Keratinocyte (primary cell): ENCODE data around the gene PTPN14. TPM values are rescaled to one million over a fixed set of nuclear protein-coding genes. Genes with fewer than 3 reads are reported as not detected.
A peak's percentile ranks its signal among the peaks of the same experiment; 100 is the strongest.

ENCODE experiments used
- DNase-seq: peaks from one replicate; pipeline ENCODE4 v3.0.0-alpha.2; 2011; ENCODE audit warnings: low read depth, missing footprints, low spot score
- FAIRE-seq: peaks from 2 replicates; lab custom pipeline; 2011; peaks lifted over from hg19 to GRCh38; lab: Jason Lieb, UNC
- H2AFZ ChIP-seq: 2 replicates; pipeline ENCODE4 v1.6.0; 2012; ENCODE audit warnings: low read length, control low read depth, inconsistent platforms; ENCODE audit not compliant: control insufficient read depth
- H3K27ac ChIP-seq: 2 replicates; pipeline ENCODE4 v1.5.1; 2011; ENCODE audit warnings: low read length; ENCODE audit not compliant: control insufficient read depth, insufficient read depth
- H3K27me3 ChIP-seq: 3 replicates; pipeline ENCODE4 v1.6.0; 2011; ENCODE audit warnings: low read length; ENCODE audit not compliant: control insufficient read depth, insufficient read depth; ENCODE audit errors: extremely low read depth
- H3K36me3 ChIP-seq, 2 experiments: 2 replicates in 1 of 2; 3 replicates in 1 of 2; pipeline ENCODE4 v1.5.1; 2011; ENCODE audit warnings: low read length in 2 of 2, mild to moderate bottlenecking in 1 of 2; ENCODE audit not compliant: control insufficient read depth in 2 of 2, insufficient read depth in 2 of 2; ENCODE audit errors: extremely low read depth in 1 of 2
- H3K4me1 ChIP-seq: 3 replicates; pipeline ENCODE4 v1.5.1; 2011; ENCODE audit warnings: low read length; ENCODE audit not compliant: control insufficient read depth, insufficient read depth; ENCODE audit errors: extremely low read depth
- H3K4me2 ChIP-seq: 3 replicates; pipeline ENCODE4 v1.6.0; 2011; ENCODE audit warnings: low read depth, low read length; ENCODE audit not compliant: control insufficient read depth, insufficient read depth; ENCODE audit errors: extremely low read depth
- H3K4me3 ChIP-seq, 3 experiments: fragments of 200-600 bp in 1 of 3; sonication (generic) in 1 of 3; 2 replicates in 2 of 3; 3 replicates in 1 of 3; pipeline ENCODE4 v1.5.1; 2011 to 2016; ENCODE audit warnings: low read length in 3 of 3, mild to moderate bottlenecking in 3 of 3, control low read depth in 2 of 3, inconsistent platforms in 1 of 3, low read depth in 1 of 3, mixed read lengths in 1 of 3, mixed run types in 1 of 3, moderate library complexity in 1 of 3; ENCODE audit not compliant: control insufficient read depth in 2 of 3, insufficient read depth in 2 of 3; ENCODE audit errors: extremely low read depth in 1 of 3
- H3K79me2 ChIP-seq: 2 replicates; pipeline ENCODE4 v1.6.0; 2012; ENCODE audit warnings: low read length; ENCODE audit not compliant: control insufficient read depth, insufficient read depth
- H3K9ac ChIP-seq: 3 replicates; pipeline ENCODE4 v1.6.0; 2011; ENCODE audit warnings: low read length; ENCODE audit not compliant: control insufficient read depth, insufficient read depth; ENCODE audit errors: extremely low read depth
- H3K9me1 ChIP-seq: 3 replicates; pipeline ENCODE4 v1.6.0; 2011; ENCODE audit warnings: low read length; ENCODE audit not compliant: control insufficient read depth, insufficient read depth; ENCODE audit errors: extremely low read depth
- H3K9me3 ChIP-seq: 2 replicates; pipeline ENCODE4 v1.5.1; 2012; ENCODE audit warnings: low read depth, low read length; ENCODE audit not compliant: control insufficient read depth
- H4K20me1 ChIP-seq: 3 replicates; pipeline ENCODE4 v1.6.0; 2011; ENCODE audit warnings: low read length; ENCODE audit not compliant: control insufficient read depth, insufficient read depth; ENCODE audit errors: extremely low read depth
- EZH2 ChIP-seq: IDR thresholded peaks from one replicate; pipeline ENCODE4 v1.6.1; 2012; ENCODE audit warnings: inconsistent platforms, mild to moderate bottlenecking, low read length, moderate library complexity
- dilution Hi-C: fragments of 300-500 bp; cut with MboI; formaldehyde crosslinking; loops from one replicate; pipeline ENCODE4 v1.7.0; 2020; ENCODE audit warnings: low sequenced_read_pairs; ENCODE audit not compliant: extremely low pct_ligation_motif_present
- polyA plus RNA-seq, 5 experiments: library from polyadenylated mRNA; depleted of rRNA in 3 of 5; stranded (reverse) in 3 of 5; stranded (forward) in 1 of 5; unstranded in 1 of 5; fragments of >200 nt; gene quantifications; 1 replicate in 1 of 5; 2 replicates in 3 of 5; 3 replicates in 1 of 5; pipeline versions ENCODE4 v1.2.1 to v1.2.3, GENCODE V29; 2011 to 2012; ENCODE audit warnings: missing spikeins in 2 of 5, low read depth in 1 of 5, low replicate concordance in 1 of 5
- TF ChIP-seq, protein P1 (sequence below), 3 experiments: IDR thresholded peaks in 1 of 3; conservative IDR thresholded peaks in 1 of 3; optimal IDR thresholded peaks in 1 of 3; 2 replicates in 2 of 3; 3 replicates in 1 of 3; pipeline versions ENCODE3 to v1.5.1; 2011; ENCODE audit warnings: low read length in 3 of 3, mild to moderate bottlenecking in 3 of 3, moderate library complexity in 2 of 3, control low read depth in 1 of 3, inconsistent platforms in 1 of 3; ENCODE audit not compliant: insufficient read depth in 2 of 3; ENCODE audit errors: extremely low read depth in 1 of 3

The PTPN14 gene
- polyA plus RNA-seq, 1 donor (not counting 4 experiments of a cell fraction or from before 2014, with no cell fraction given), result 29.9 TPM

DNA sequence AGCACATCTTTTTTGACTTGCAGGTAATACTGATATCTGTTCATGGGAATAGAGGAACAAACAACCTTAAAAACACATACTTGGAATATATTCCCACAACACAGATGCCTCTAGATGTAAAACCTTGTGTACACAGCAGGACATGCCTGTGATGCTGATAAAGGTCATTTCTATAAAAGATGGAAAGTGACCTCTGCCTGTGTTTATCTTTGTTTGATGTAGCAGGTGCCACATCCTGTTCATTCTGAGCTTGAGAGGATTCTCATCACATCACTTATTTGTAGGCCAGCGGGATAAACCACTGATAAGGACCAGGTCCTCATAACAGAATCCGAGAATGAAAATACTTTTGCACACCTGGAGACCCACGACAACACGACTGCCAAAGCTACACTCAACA is 136.7 kb downstream of the PTPN14 start:
- no peaks in the 10 kb centered on the region for H3K27me3 ChIP-seq
- H3K4me1 ChIP-seq, result peaks cover 52% of the 10 kb centered on the region
- H3K79me2 ChIP-seq, result peaks cover 65% of the 10 kb centered on the region
- no peak for FAIRE-seq
- H3K9me1 ChIP-seq, result no peaks in the 10 kb centered on the region
- peak overlapping the region; percentile 82 for H3K4me2 ChIP-seq
- dilution Hi-C loops, result no loop called here
- H3K27ac ChIP-seq, result peak overlapping the region; percentile 79
- no peaks in the 10 kb centered on the region for H4K20me1 ChIP-seq
- H2AFZ ChIP-seq, result no peak overlapping the region
- no peaks in the 10 kb centered on the region for H3K9me3 ChIP-seq
- peaks cover 7 to 16% of the 10 kb centered on the region in 2 experiments for H3K36me3 ChIP-seq
- no peak for DNase-seq
- no peak overlapping the region for H3K4me3 ChIP-seq
- TF ChIP-seq EZH2, result no peak
- H3K9ac ChIP-seq, result peak overlapping the region; percentile 47

- no peaks in the 10 kb centered on the region for H4K20me1 ChIP-seq
- no peaks in the 10 kb centered on the region for H3K9me1 ChIP-seq
- peaks cover 7 to 19% of the 10 kb centered on the region in 2 experiments for H3K36me3 ChIP-seq
- H3K4me2 ChIP-seq, result no peak overlapping the region
- TF ChIP-seq EZH2, result no peak
- TF ChIP-seq, protein P1, sequence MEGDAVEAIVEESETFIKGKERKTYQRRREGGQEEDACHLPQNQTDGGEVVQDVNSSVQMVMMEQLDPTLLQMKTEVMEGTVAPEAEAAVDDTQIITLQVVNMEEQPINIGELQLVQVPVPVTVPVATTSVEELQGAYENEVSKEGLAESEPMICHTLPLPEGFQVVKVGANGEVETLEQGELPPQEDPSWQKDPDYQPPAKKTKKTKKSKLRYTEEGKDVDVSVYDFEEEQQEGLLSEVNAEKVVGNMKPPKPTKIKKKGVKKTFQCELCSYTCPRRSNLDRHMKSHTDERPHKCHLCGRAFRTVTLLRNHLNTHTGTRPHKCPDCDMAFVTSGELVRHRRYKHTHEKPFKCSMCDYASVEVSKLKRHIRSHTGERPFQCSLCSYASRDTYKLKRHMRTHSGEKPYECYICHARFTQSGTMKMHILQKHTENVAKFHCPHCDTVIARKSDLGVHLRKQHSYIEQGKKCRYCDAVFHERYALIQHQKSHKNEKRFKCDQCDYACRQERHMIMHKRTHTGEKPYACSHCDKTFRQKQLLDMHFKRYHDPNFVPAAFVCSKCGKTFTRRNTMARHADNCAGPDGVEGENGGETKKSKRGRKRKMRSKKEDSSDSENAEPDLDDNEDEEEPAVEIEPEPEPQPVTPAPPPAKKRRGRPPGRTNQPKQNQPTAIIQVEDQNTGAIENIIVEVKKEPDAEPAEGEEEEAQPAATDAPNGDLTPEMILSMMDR (optimal IDR thresholded peaks at IDR 0.05 in 1 of 3, IDR thresholded peaks at IDR 0.05 in 1 of 3, conservative IDR thresholded peaks at IDR 0.05 in 1 of 3; ENCODE audit: extremely low read depth in 1 of 3, insufficient read depth in 2 of 3, low read length in 3 of 3), result no peak
- FAIRE-seq (no peak), DNase-seq (no peak)
- no peaks in the 10 kb centered on the region for H3K27me3 ChIP-seq
- no peak overlapping the region for H2AFZ ChIP-seq
- no peaks in the 10 kb centered on the region for H3K9me3 ChIP-seq
- H3K4me1 ChIP-seq, result peaks cover 40% of the 10 kb centered on the region
- H3K9ac ChIP-seq, result no peak overlapping the region
- H3K4me3 ChIP-seq, result no peak overlapping the region
- peaks cover 56% of the 10 kb centered on the region for H3K79me2 ChIP-seq
- H3K27ac ChIP-seq, result no peak overlapping the region
- dilution Hi-C loops, result no loop called here
Measured at GRCh38 chr1:214413315-214413714, 138.1 kb downstream of the PTPN14 start.
